Endodermal cell (in vitro differentiated cells): Measurements from ENCODE around the gene ASPSCR1. TPM values are rescaled to one million over a fixed set of nuclear protein-coding genes. Genes with fewer than 3 reads are reported as not detected.
A peak's percentile ranks its signal among the peaks of the same experiment; 100 is the strongest.

ENCODE experiments used
- DNase-seq: peaks from one replicate; pipeline ENCODE4 v3.0.0-alpha.2; 2017
- H3K27ac ChIP-seq: 2 replicates; pipeline ENCODE4 v1.5.1; 2013; ENCODE audit warnings: mild to moderate bottlenecking, low read depth, low read length, moderate library complexity
- H3K27me3 ChIP-seq: 2 replicates; pipeline ENCODE4 v1.6.1; 2013; ENCODE audit warnings: mild to moderate bottlenecking, low read length, moderate library complexity; ENCODE audit not compliant: insufficient read depth, control insufficient read depth, poor library complexity, severe bottlenecking
- H3K36me3 ChIP-seq: 2 replicates; pipeline ENCODE4 v1.7.0; 2013; ENCODE audit warnings: mild to moderate bottlenecking, low read length, moderate library complexity; ENCODE audit not compliant: control insufficient read depth, insufficient read depth
- H3K4me1 ChIP-seq: one replicate; pipeline ENCODE4 v1.7.0; 2013; ENCODE audit warnings: low read length; ENCODE audit not compliant: control insufficient read depth, insufficient read depth
- H3K4me3 ChIP-seq: 2 replicates; pipeline ENCODE4 v1.5.1; 2013; ENCODE audit warnings: mild to moderate bottlenecking, low read length, moderate library complexity
- H3K9ac ChIP-seq: 2 replicates; pipeline ENCODE4 v1.6.1; 2013; ENCODE audit warnings: mild to moderate bottlenecking, low read length, moderate library complexity; ENCODE audit not compliant: poor library complexity, severe bottlenecking; ENCODE audit errors: extremely low read depth
- H3K9me3 ChIP-seq: 2 replicates; pipeline ENCODE4 v1.6.1; 2013; ENCODE audit warnings: mild to moderate bottlenecking, low read length, moderate library complexity; ENCODE audit not compliant: control insufficient read depth
- H3K27ac Mint-ChIP-seq: 2 replicates; pipeline ENCODE4 v1.8.0; 2020; ENCODE audit warnings: mixed read lengths
- H3K27me3 Mint-ChIP-seq: 2 replicates; pipeline ENCODE4 v1.8.0; 2021; ENCODE audit warnings: mild to moderate bottlenecking, mixed read lengths; ENCODE audit not compliant: insufficient read depth
- H3K36me3 Mint-ChIP-seq: 2 replicates; pipeline ENCODE4 v1.8.0; 2020; ENCODE audit warnings: low read depth, mixed read lengths
- H3K4me1 Mint-ChIP-seq: 2 replicates; pipeline ENCODE4 v1.8.0; 2020; ENCODE audit warnings: mixed read lengths
- H3K4me3 Mint-ChIP-seq: 2 replicates; pipeline ENCODE4 v1.8.0; 2020; ENCODE audit warnings: mild to moderate bottlenecking, moderate library complexity, mixed read lengths
- H3K9me3 Mint-ChIP-seq: 2 replicates; pipeline ENCODE4 v1.8.0; 2020; ENCODE audit warnings: mild to moderate bottlenecking, mixed read lengths
- CTCF ChIP-seq: fragments of 200-600 bp; sonication (generic); conservative IDR thresholded peaks from 2 replicates; pipeline ENCODE4 v1.5.0; 2021; ENCODE audit warnings: antibody characterized with exemption, mild to moderate bottlenecking
- WGBS, 2 experiments: methylation state at CpG; one replicate each; pipeline versions ENCODE4 v1.1.5 to v1.1.7; 2013; ENCODE audit warnings: missing lambda C conversion rate in 2 of 2, mixed read lengths in 1 of 2; ENCODE audit not compliant: insufficient coverage in 1 of 2, insufficient read length in 1 of 2; 5-methylcytosine and 5-hydroxymethylcytosine counted together
- total RNA-seq, 2 donors: library from RNA; stranded (reverse); fragmentation: NEBNext Ultra II Directional in 1 of 2; extraction: Animal tissue kit (Norgen Biotek cat#: 25700) in 1 of 2; gene quantifications; 2 replicates in 1 of 2; 3 replicates in 1 of 2; pipeline ENCODE4 v1.2.1, GENCODE V29; 2021

ASPSCR1 gene
- total RNA-seq, 2 donors from 2014 or later: 50.8 to 65.4 TPM

DNA sequence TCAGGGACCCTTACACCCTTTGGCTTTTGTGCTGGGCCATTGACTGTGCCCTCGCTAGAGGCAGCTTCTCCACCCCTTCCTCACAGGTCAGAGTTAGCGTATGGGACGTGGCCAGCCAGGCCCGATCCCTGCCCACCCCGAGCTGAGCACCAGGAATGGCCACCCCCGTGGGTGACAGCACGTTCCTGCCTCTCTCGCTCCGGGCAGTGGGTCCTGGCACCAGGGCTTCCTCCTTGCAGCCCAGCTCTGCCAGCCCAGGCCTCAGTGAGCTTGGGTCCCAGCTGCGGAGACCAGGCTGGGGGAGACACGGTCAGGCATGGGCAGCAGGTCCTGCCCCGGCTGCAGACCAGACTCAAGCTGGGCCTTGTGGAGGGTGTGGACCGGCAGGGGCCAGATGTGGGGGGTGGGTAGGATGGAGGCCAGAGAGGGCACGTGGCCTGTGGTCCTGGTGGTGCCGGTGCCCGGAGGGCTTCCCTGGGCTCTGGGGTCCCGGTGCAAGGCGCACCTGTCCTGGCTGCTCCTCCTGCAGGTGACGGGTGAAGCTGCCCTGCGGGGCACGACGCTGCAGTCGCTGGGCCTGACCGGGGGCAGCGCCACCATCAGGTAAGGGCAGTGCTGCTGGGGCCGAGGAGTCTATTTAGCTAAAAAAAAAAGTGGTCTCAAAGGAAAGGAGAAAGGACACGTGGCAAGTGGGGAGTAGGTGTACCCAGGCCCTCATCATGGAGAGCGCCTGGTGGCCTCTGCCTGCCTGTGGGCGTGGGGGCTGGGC is 18.2 kb downstream of the ASPSCR1 start:
- DNase-seq: peak; percentile 87
- Mint-ChIP-seq H3K36me3 (peaks cover 15% of the 10 kb centered on the region), H3K4me1 (no peaks in the 10 kb centered on the region), H3K9me3 (no peaks in the 10 kb centered on the region), H3K4me3 (no peak overlapping the region), H3K27ac (peak overlapping the region; percentile 64), H3K27me3 (no peaks in the 10 kb centered on the region)
- H3K4me1 ChIP-seq: no peaks in the 10 kb centered on the region
- H3K27me3 ChIP-seq: no peaks in the 10 kb centered on the region
- H3K36me3 ChIP-seq: no peaks in the 10 kb centered on the region
- 95 to 96% methylated on average over 21 to 29 of the region's 29 CpGs for WGBS, 2 experiments
- peak; percentile 56 for TF ChIP-seq CTCF
- H3K9ac ChIP-seq: no peak overlapping the region
- no peak overlapping the region for H3K4me3 ChIP-seq
- H3K9me3 ChIP-seq: no peaks in the 10 kb centered on the region
- H3K27ac ChIP-seq: no peak overlapping the region

- no peaks in the 10 kb centered on the region for H3K27me3 ChIP-seq
- WGBS, 2 experiments: 96 to 98% methylated on average over 24 to 28 of the region's 28 CpGs
- peaks cover 12% of the 10 kb centered on the region for H3K36me3 Mint-ChIP-seq
- H3K4me3 Mint-ChIP-seq: no peak overlapping the region
- TF ChIP-seq CTCF: no peak
- H3K27me3 Mint-ChIP-seq: no peaks in the 10 kb centered on the region
- peak overlapping the region; percentile 64 for H3K27ac Mint-ChIP-seq
- H3K4me1 ChIP-seq: no peaks in the 10 kb centered on the region
- no peaks in the 10 kb centered on the region for H3K9me3 ChIP-seq
- no peaks in the 10 kb centered on the region for H3K9me3 Mint-ChIP-seq
- no peak overlapping the region for H3K4me3 ChIP-seq
- H3K9ac ChIP-seq: no peak overlapping the region
- no peak overlapping the region for H3K27ac ChIP-seq
- H3K4me1 Mint-ChIP-seq: no peaks in the 10 kb centered on the region
- no peaks in the 10 kb centered on the region for H3K36me3 ChIP-seq
- DNase-seq: no peak
These were observed 18.9 kb downstream of the ASPSCR1 start for GRCh38 chr17:81996232-81996756.

- Histone ChIP-seq H3K27ac (no peak overlapping the region), H3K9me3 (no peaks in the 10 kb centered on the region), H3K9ac (no peak overlapping the region), H3K4me1 (no peaks in the 10 kb centered on the region), H3K36me3 (no peaks in the 10 kb centered on the region), H3K4me3 (no peak overlapping the region), H3K27me3 (no peaks in the 10 kb centered on the region)
- DNase-seq: no peak
- Mint-ChIP-seq H3K27me3 (no peaks in the 10 kb centered on the region), H3K27ac (peak overlapping the region; percentile 32), H3K4me1 (no peaks in the 10 kb centered on the region), H3K9me3 (no peaks in the 10 kb centered on the region), H3K36me3 (peaks cover 12% of the 10 kb centered on the region), H3K4me3 (no peak overlapping the region)
- WGBS, 2 experiments: 95 to 96% methylated on average over 15 to 30 of the region's 30 CpGs
- TF ChIP-seq CTCF: no peak
These were observed 19.5 kb downstream of the ASPSCR1 start for GRCh38 chr17:81996757-81997441.
